GM12864 (cell line): ENCODE data around the gene RMDN3.

Experiments used
- DNase-seq: peaks from one replicate; pipeline ENCODE4 v3.0.0-alpha.2; 2011; ENCODE audit warnings: low read depth
- H3K4me3 ChIP-seq: 2 replicates; pipeline ENCODE4 v1.5.1; 2011; ENCODE audit warnings: mild to moderate bottlenecking, low read depth, low read length, control low read depth
- CTCF ChIP-seq: IDR thresholded peaks from 2 replicates; pipeline ENCODE4 v1.5.1; 2011; ENCODE audit warnings: low read depth, mild to moderate bottlenecking, moderate library complexity, low read length, control low read depth, inconsistent platforms; ENCODE audit errors: missing control alignments

Gene RMDN3

GRCh38 chr15:40750885-40751284 is 4.2 kb downstream of the RMDN3 start:
- DNase-seq, result no peak
- H3K4me3 ChIP-seq, result no peak overlapping the region
- no peak for TF ChIP-seq CTCF

GRCh38 chr15:40749151-40749630 is 5.9 kb downstream of the RMDN3 start:
- no peak overlapping the region for H3K4me3 ChIP-seq
- no peak for TF ChIP-seq CTCF
- DNase-seq, result no peak

GRCh38 chr15:40747685-40748631 is 7.1 kb downstream of the RMDN3 start:
- no peak for TF ChIP-seq CTCF
- no peak for DNase-seq
- H3K4me3 ChIP-seq, result no peak overlapping the region

GRCh38 chr15:40746916-40747418 is 8.1 kb downstream of the RMDN3 start:
- DNase-seq, result no peak
- no peak for TF ChIP-seq CTCF
- no peak overlapping the region for H3K4me3 ChIP-seq

GRCh38 chr15:40744815-40745152 is 10.3 kb downstream of the RMDN3 start:
- H3K4me3 ChIP-seq, result no peak overlapping the region
- DNase-seq, result no peak
- TF ChIP-seq CTCF, result no peak

GRCh38 chr15:40743921-40744814 is 10.9 kb downstream of the RMDN3 start:
- no peak for DNase-seq
- H3K4me3 ChIP-seq, result no peak overlapping the region
- no peak for TF ChIP-seq CTCF
